HepG2 (cell line): ENCODE results near the gene MMP28.

Experiments
- EZH2 ChIP-seq: conservative IDR thresholded peaks from 2 replicates; pipeline ENCODE4 v1.6.1; 2012; ENCODE audit warnings: mild to moderate bottlenecking, low read depth, low read length, moderate library complexity
- MAX ChIP-seq: IDR thresholded peaks from 2 replicates; pipeline ENCODE4 v1.6.1; 2012; ENCODE audit warnings: inconsistent platforms
- MXI1 ChIP-seq: IDR thresholded peaks from 3 replicates; pipeline ENCODE4 v1.6.1; 2012; ENCODE audit warnings: low read depth, low read length, inconsistent platforms, borderline replicate concordance
- PRDM10 ChIP-seq: sonication (generic); formaldehyde crosslinking; IDR thresholded peaks from 2 replicates; pipeline ENCODE4 v1.4.0; 2020; ENCODE audit warnings: low read depth, missing genetic modification reagents
- RNF2 ChIP-seq: fragments of 450-650 bp; conservative IDR thresholded peaks from 2 replicates; pipeline ENCODE4 v1.6.1; 2016; ENCODE audit warnings: low read depth
- ZBTB7A ChIP-seq: sonication (generic); formaldehyde crosslinking; IDR thresholded peaks from 2 replicates; pipeline ENCODE4 v1.8.0; 2022; ENCODE audit warnings: mild to moderate bottlenecking, missing genetic modification reagents
- ZNF501 ChIP-seq: sonication (generic); formaldehyde crosslinking; IDR thresholded peaks from 2 replicates; pipeline ENCODE4 v1.5.1; 2020; ENCODE audit warnings: mild to moderate bottlenecking, moderate library complexity, missing genetic modification reagents

- TF ChIP-seq RNF2 (peak; percentile 91), ZBTB7A (no peak; the same call in 1 of the 2 replicates), EZH2 (no peak), MAX (peak; percentile 93), ZNF501 (peak; percentile 40), MXI1 (peak; percentile 65; the same call in 1 of the 3 replicates), PRDM10 (CRISPR knock-in tag) (peak; percentile 94)
Measured at GRCh38 chr17:35764123-35764991, 31.1 kb downstream of the MMP28 start.
